ENCODE measurements around the gene NKPD1.
"Not testable (repeated sequence)": the region's sequence is repeated elsewhere in the genome, so short reads cannot be mapped to it uniquely, and the experiment has no call there.

NKPD1 gene

DNA sequence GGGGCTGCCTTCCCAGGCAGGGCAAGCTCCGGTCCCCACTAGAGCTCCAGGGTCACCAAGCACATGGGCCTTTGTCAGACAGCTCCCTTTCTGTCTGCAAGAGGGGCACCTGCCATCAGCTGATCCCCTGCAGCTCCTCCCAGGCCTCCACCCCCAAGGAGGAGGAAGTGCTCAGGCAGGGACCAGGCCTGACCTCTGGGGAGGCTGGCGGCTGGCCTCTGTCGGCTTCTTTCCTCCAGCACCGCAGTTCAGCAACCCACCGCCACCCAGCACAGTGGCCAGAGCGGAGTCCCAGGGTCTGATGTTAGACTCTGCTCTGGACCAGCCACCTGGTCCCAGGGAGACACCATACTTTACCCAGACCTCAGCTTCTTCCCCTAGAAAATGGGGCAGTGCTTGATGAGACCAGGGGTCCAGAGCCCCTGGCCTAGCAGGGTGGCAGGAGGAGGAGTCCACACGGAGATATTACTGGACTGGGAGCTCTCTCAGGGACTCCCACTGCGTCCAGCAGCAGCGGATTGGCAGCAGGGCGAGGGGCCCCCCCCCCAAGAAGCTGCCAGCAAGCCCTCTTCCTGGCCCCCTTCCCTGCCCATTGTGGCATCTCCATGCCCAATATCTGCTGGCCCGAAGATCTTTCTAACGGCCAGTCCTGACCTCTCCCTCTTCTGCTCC is 24.1 kb downstream of the NKPD1 start:
- DNase-seq = no peak

GRCh38 chr19:45135176-45135885 is 25.5 kb downstream of the NKPD1 start:
- no peak for DNase-seq

- DNase-seq = no peak
These were observed 27.1 kb downstream of the NKPD1 start for GRCh38 chr19:45133661-45134060.

DNA sequence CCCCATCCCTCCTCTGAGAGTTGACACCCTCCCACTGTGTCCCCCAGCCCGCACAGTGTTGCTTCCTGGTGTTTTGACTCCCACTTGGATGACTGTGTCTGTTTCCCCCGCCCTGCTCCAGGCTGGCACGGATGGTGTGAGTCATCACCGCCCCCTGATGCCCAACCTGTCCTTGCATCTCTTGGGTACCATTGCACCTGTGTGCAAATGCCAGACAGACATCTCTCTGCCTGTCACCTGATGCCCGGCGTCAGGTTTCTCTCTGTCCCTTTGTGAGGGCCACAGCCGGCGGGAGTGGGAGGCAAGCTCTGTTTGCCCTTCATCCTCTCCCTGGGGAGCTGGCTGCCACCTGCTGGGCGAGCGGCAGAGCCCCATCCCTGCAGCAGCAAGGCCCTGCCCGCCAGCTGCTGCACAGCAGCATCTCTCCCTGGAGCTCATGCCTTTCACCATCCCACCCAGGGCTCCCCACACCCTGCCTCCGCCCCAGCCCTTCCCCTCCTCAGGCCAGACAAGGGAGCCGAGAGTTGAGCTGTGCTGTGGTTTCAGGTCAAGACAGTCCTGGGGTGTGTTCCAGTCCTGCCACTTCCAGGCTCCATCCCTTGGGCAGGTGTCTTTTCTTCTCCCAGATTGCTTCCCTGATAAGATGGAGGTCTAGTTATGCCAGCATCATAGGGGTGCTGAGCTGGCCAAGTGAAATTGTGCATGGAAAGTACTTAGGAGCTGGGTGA is 29.7 kb downstream of the NKPD1 start:
- no peak for DNase-seq

GRCh38 chr19:45130236-45130635 is 30.5 kb downstream of the NKPD1 start:
- DNase-seq = no peak

DNA sequence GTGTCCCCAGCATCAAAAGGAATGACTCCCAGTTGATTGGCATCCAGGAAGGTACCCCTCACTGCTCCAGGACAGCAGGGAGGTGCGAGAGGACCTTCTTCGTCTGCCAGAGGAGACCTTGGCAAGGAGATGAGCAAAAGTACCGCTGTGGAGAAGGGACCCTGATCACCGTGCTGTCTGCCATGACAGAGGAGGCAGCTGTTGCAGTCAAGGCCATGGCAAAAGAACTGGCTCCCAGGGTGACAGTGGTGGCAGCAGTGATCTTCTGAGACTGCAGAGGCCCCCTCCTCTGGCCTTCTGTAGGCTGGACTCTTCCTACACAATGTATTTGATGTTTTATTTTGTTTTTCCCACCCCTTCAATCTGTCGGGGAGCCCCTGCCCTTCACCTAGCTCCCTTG is 32.0 kb downstream of the NKPD1 start:
- DNase-seq = no peak

DNA sequence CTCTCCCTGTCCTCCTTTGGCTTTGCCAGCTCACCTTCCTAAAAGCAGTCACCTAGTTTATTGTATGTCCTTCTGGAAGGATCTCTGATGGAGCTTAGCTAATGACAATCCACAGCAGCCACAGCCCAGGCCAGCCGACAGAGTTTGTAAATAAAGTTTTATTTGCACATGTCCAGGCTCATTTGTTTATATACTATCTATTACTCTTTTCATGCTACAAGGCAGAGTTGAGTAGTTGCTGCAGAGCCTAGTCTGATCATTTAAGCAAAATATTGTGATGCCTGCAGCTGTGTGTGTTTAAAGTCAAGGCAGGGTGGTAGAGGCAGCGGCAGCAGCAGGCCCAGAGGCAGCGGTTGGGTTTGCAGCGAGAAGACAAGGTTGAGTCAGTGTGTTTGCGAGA is 32.6 kb downstream of the NKPD1 start:
- no peak for DNase-seq

DNA sequence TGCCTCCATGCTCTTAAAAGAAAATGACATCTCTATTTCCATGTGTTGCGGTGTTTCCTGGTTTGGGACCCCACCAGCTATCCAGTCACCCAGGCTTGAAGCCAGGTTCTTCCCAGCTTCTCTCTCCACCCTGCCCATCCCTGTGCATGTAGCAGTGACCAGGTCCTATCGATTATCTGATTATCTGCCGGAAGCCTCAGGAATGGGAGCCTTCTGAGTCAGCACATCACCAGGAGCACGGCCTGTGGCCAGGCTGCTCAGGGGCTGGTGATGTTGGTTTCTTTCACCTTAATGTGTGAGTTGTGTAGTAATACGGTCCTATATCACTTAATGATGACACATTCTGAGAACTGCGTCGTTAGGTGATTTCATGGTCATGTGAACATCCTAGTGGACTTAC is 34.1 kb downstream of the NKPD1 start:
- DNase-seq = no peak

DNA sequence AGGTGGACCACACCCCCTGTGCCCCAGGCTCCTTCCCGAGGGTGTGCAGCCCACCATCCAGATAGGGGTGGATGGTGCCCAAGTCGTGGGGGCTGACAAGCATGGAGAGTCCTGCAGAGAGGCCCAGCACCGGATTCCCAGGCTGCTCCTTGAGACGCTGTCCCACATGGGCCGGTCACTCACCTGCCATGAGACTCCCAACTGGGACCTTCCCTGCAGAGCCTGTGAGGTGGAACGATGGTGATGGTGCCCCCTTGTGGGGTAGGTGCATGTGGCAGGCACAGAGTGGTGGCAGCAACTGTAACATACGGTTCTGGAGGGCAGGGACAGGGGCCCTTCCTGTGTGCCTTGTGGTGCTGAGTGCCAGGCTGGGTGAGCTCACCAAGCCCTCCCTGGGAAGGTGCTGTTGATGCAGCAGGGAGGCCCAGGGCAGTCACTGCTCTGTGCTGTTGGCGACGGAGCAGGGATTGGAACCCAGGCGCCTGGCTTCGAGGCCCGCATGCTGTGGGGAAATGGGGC is 34.7 kb downstream of the NKPD1 start:
- peak; percentile 70 for DNase-seq

DNA sequence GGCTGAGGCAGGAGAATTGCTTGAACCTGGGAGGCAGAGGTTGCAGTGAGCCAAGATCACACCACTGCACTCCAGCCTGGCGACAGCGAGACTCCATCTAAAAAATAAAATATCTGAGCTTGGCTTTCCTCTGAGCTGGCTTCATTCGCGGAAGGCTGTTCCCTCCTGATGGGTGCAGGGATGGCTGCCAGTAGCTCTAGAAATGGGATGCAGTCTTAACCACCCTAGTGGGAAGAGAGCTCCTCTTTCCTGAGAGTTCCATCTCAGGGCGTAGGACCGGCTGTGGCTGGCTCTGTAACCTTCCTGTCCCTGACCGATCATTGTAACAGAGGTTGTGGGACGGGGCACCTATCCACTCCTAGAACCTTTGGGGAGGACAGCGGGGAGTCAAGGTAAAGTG is 35.4 kb downstream of the NKPD1 start:
- DNase-seq = no peak

DNA sequence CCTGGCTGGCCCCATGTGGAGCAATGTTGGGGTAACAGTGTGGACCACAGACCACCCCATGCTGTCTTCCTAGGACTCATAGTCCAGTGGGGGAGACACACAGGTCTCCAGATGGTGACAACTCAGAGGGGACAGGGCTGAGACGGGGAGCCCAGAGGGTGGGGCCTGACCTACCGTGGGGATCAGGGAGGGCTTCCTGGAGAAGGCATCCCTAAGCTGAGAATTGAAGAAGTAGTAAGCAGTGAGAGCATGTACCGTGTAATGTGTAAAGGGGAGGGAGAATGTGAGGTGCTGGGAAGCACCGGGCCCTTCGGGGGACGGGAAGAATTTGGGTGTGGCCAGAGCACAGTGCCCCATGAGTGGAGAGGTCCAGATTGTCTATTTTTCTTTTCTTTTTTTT is 36.8 kb downstream of the NKPD1 start:
- no peak for DNase-seq

DNA sequence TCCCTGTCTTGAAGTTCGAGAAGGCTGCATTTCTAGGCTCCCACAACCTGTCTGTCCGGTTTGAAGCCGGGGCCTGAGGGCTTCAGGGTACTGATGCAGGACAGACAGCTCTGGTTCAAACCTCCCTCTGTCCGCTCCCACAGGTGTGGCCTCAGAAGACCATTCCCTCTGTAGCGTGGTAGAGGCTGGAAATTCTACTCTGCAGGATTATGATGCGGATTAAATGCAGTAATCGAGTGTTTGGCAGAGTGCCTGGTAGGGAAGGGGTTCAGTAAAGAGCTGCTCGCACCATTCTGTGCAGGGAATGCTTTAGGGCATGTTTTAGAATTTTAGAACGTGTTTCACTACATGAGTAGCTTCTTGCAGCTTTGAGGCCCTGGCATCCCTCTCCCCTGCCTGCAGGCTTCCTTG is 37.3 kb downstream of the NKPD1 start:
- no peak for DNase-seq

GRCh38 chr19:45122832-45123231 is 38.0 kb downstream of the NKPD1 start:
- no peak for DNase-seq

- DNase-seq = no peak
These were observed 38.9 kb downstream of the NKPD1 start for GRCh38 chr19:45121827-45122345.

DNA sequence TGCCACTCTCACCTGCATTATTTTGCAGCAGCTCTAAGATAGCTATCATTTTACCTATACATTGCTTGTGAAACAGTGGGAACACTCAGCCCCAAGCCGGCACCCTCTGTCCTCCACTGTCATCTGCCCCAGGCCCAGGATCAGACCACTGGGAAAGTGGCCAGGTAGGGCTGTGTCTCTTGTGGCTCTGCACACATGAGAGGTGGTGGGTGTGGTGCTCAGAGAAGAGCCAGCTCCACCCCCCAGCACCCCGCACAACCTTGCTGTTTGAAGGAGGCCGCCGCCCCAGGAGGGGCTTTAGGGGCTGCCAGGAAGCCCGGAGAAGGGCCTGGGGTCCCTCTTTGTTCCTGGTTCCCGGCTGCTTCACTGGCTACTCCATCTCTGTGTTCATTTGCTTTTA is 41.2 kb downstream of the NKPD1 start:
- no peak for DNase-seq

DNA sequence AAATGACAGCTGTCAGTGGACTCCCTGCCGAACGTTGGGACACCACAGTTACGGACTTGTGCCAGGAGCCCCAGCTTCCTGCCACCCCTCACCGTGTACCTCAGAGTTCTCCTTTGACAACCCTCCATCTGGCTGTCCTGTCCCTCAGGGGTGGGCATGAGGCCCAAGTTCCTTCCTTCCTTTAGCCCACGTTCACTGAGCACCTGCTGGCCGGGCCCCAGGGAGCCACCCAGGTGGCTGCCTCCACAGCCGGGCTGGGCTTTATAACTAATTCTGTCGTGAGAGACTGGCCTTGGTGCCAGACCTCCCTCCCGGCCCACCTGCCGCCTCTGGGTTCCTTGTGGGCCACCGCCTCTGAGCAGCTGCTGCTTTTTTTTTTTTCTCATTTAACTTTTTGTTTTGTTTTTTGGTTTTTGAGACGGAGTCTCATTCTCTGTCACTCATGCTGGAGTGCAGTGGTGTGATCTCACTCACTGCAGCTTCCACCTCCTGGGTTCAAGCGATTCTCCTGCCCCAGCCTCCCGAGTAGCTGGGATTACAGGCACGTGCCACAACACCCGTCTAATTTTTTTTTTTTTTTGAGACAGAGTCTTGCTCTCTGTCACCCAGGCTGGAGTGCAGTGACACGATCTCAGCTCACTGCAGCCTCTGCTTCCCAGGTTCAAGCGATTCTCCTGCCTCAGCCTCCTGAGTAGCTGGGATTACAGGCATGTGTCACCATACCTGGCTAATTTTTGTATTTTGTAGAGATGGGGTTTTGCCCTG is 42.0 kb downstream of the NKPD1 start:
- not testable (repeated sequence) for DNase-seq

DNA sequence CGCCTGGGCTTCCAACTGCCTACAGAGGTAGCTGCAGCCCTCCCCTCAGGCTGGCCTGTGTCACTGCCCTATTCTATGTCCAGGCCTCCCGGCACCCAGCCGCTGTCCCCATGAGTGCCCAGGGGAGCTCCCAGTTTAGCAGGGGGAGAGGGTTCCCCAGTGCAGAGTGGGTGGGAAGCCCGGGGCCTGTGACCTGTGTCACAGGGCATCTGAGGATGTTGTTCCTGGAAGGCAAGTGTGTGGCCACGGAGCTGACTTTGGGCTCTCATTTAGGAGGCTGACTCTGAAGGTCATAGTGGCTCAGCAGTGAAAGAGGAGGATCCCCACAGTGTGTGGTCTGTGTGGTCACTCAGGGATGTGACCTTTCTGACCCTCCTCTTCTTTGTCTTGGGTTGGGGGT is 42.7 kb downstream of the NKPD1 start:
- no peak for DNase-seq

GRCh38 chr19:45117671-45118070 is 43.1 kb downstream of the NKPD1 start:
- no peak for DNase-seq

- peak; percentile 39 for DNase-seq
These were observed 43.6 kb downstream of the NKPD1 start for GRCh38 chr19:45117167-45117594.

DNA sequence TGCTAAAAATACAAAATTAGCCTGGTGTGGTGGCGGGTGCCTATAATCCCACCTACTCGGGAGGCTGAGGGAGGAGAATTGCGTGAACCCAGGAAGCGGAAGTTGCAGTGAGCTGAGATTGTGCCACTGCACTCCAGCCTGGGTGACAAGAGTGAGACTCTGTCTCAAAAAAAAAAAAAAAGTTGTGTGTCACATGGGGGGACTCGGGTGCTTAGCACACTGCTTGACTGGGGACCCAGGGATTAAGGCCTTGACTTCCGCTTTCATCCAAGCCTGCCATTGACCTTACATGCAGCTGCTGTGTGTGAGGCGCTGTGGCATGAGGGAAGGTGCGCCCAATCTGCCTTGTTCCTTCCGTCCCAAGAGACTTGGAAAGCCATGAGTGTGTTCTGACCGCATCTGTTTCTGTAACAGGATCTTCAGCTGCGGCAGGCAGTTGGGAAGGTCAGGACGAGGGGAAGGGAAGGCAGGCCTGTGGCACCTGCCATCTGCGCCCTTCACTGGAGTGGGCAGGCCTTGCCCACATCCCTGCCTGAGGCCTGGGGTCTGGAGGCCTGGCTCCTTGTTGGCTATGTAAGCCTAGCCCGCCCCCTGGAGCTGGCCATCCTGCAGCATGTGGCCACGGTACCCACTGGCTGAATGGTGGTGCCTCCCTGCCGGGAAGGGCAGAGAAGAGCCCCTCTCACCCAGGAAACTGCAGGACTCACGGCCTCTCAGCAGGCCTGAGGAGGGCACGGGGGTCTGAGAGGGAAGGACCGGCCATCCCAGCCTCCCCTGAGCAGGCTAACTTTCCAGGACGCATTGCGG is 44.8 kb downstream of the NKPD1 start:
- DNase-seq = no peak

DNA sequence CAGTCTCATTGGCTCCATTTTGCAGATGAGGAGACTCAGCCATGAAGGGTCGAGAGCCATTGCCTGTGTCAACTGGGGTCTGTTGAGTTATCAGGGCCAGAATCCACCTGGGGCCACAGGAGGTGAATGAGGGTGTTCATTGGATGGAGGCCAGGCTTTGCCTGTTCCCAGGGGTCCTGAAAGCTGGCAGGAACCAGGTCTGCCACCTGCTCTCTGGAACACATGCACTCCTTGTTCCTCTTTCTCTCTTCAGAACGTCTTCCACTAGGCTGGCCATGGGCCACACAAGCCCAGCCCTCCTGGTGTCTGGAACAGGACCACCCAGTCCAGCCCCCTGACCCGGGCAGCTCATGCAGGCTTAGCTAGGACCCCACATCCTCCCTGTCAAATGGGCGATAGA is 46.7 kb downstream of the NKPD1 start:
- no peak for DNase-seq

DNA sequence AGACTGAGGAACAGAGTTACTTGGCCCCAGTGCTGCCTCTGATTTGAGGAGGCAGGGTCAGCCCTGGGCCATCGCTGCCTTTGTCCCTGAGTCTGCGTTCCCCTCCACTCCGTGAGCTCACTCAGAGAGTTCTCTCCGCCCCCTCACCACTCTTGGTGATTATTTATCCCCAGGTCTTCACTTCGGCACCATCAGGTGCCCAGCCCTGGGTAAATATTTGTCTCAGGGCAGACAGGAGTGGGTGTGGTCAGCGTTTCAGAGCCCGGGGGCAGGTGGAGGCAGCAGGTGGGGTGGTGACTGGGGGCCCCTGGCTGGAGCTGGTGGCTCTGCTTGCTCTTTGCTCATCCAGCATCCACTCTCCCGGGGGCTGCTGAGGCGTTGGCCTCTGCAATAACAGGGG is 47.2 kb downstream of the NKPD1 start:
- DNase-seq = no peak

All from activated CD4-positive, CD25-positive, alpha-beta regulatory T cell treated with anti-CD3 and anti-CD28 coated beads, Interleukin-2, amount 50 U/mL, for 72 hours (primary cell).